ENCODE results near the gene DEPDC1B.
"Not testable (repeated sequence)": the region's sequence is repeated elsewhere in the genome, so short reads cannot be mapped to it uniquely, and the experiment has no call there.

GRCh38 chr5:60711892-60712291, 11.9 kb upstream of the DEPDC1B start:
- TF ChIP-seq, protein P1, sequence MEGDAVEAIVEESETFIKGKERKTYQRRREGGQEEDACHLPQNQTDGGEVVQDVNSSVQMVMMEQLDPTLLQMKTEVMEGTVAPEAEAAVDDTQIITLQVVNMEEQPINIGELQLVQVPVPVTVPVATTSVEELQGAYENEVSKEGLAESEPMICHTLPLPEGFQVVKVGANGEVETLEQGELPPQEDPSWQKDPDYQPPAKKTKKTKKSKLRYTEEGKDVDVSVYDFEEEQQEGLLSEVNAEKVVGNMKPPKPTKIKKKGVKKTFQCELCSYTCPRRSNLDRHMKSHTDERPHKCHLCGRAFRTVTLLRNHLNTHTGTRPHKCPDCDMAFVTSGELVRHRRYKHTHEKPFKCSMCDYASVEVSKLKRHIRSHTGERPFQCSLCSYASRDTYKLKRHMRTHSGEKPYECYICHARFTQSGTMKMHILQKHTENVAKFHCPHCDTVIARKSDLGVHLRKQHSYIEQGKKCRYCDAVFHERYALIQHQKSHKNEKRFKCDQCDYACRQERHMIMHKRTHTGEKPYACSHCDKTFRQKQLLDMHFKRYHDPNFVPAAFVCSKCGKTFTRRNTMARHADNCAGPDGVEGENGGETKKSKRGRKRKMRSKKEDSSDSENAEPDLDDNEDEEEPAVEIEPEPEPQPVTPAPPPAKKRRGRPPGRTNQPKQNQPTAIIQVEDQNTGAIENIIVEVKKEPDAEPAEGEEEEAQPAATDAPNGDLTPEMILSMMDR (IDR thresholded peaks at IDR 0.05), result not testable (repeated sequence)
- TF ChIP-seq POLR2AphosphoS5, POLR2A, EP300 (IDR thresholded peaks at IDR 0.05): not testable (repeated sequence)
